22Rv1 (cell line): ENCODE measurements around the gene LRRC34.
A peak's percentile ranks its signal among the peaks of the same experiment; 100 is the strongest.

ENCODE experiments used
- H3K27ac ChIP-seq: fragments of 450-650 bp; 2 replicates; pipeline ENCODE4 v1.5.1; 2017
- ZFX ChIP-seq: fragments of 450-650 bp; IDR thresholded peaks from 2 replicates; pipeline ENCODE4 v1.6.1; 2017; ENCODE audit warnings: antibody characterized with exemption, borderline replicate concordance
- TF ChIP-seq, protein P1 (sequence below): fragments of 450-650 bp; IDR thresholded peaks from 2 replicates; pipeline ENCODE4 v1.5.1; 2017; ENCODE audit warnings: mild to moderate bottlenecking

The LRRC34 gene

DNA sequence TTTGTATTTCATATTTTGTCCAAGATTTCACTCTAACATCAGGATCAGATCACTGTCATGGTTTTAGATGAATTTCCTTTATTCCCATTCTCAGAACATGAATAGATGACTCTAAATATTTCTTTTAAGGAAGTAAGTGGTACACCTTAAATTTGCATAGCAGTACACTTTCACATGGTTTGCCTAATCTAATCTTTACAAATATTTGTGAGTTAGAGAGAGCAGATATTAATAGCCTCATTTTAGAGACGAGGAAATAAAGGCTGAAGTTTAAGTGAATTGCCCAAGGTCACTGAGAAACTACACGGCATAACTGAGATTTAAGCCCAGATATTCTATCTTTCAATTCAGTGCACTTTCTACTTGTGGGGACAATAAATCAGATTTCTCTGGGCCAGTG lies 62.0 kb downstream of the LRRC34 start:
- TF ChIP-seq, protein P1, sequence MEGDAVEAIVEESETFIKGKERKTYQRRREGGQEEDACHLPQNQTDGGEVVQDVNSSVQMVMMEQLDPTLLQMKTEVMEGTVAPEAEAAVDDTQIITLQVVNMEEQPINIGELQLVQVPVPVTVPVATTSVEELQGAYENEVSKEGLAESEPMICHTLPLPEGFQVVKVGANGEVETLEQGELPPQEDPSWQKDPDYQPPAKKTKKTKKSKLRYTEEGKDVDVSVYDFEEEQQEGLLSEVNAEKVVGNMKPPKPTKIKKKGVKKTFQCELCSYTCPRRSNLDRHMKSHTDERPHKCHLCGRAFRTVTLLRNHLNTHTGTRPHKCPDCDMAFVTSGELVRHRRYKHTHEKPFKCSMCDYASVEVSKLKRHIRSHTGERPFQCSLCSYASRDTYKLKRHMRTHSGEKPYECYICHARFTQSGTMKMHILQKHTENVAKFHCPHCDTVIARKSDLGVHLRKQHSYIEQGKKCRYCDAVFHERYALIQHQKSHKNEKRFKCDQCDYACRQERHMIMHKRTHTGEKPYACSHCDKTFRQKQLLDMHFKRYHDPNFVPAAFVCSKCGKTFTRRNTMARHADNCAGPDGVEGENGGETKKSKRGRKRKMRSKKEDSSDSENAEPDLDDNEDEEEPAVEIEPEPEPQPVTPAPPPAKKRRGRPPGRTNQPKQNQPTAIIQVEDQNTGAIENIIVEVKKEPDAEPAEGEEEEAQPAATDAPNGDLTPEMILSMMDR: no peak
- TF ChIP-seq ZFX: no peak
- no peak overlapping the region for H3K27ac ChIP-seq

DNA sequence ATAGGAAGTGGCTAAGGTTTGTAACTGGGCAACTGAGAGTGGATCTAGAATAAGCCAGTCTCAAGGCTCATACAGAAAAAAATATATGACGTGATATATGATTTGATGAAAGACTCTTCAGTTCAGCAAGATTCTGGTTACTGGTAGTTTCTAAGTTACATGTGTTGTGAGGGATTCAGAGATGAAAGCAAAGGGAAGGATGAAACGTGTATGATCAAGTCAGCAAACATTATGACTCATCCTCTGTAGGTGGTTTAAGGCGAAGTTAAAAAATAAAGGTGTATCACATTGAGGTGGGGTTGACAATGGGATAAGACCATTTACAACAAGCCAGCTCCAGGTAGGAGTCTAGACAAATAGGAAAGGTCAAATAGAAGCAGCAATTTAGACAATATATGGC lies 64.0 kb downstream of the LRRC34 start:
- TF ChIP-seq ZFX: no peak
- TF ChIP-seq, protein P1: no peak
- no peak overlapping the region for H3K27ac ChIP-seq

DNA sequence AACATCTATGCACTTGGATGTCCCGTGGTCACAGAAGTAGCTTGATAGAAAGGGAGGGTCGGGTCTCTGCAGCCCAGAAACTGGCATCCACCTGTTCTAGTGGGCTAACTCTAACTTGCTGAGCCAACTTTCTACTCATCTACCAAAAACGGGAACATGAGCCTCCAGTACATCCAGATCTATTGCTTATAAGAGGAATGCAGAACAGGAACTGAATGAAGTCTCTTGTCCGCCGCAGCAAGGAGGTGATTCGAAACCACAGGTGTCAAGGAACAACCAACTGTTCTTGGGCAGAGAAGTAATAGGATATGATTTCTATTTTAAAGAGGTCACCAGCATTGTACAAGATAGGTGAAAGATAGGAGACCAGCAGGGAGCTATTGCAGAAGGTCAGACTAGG lies 65.8 kb downstream of the LRRC34 start:
- H3K27ac ChIP-seq: no peak overlapping the region
- TF ChIP-seq, protein P1: no peak
- TF ChIP-seq ZFX: no peak

DNA sequence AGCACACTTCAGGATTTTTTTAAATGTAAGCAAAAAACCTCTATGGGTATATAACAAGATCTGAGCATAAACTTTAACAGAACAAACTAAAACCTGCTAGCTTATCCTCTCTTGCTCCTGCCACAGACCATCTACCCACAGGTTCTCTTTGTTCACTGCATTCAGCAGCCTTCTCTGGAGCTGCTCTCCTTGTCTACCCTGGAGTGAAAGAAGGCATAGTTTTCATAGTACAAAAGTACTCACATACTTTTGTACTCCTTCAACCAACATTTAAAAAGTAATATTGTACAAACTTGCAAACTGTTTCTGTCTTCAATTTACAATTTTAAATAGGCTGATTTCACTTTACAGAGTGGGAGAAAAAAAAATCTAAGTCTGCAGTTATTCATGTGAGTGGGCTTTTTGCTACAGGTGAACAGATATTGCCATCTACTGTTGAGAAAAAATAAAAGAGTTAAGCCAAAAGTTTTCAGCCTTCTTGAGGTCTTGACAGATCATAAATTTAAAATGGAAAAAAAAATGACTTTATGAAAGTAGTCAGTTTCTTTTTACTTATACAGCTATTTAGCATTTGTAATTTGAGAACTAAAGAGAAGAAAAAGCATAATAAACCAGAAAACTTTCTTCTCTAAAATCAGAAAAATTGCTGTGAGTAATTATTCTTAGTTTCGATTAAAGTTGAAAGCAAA lies 68.2 kb downstream of the LRRC34 start:
- H3K27ac ChIP-seq: no peak overlapping the region
- TF ChIP-seq, protein P1: peak; percentile 66
- TF ChIP-seq ZFX: no peak
